DMS53 treated with DMSO at 0.1 percent for 48 hours (cell line): ENCODE results near the gene PTRHD1.
"Not testable (repeated sequence)": the region's sequence is repeated elsewhere in the genome, so short reads cannot be mapped to it uniquely, and the experiment has no call there.

Experiments used
- DNase-seq: peaks from one replicate; lab custom pipeline; 2025; ENCODE audit not compliant: unreplicated experiment; lab: John Stamatoyannopoulos, UW

PTRHD1 gene, protein sequence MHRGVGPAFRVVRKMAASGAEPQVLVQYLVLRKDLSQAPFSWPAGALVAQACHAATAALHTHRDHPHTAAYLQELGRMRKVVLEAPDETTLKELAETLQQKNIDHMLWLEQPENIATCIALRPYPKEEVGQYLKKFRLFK

DNA sequence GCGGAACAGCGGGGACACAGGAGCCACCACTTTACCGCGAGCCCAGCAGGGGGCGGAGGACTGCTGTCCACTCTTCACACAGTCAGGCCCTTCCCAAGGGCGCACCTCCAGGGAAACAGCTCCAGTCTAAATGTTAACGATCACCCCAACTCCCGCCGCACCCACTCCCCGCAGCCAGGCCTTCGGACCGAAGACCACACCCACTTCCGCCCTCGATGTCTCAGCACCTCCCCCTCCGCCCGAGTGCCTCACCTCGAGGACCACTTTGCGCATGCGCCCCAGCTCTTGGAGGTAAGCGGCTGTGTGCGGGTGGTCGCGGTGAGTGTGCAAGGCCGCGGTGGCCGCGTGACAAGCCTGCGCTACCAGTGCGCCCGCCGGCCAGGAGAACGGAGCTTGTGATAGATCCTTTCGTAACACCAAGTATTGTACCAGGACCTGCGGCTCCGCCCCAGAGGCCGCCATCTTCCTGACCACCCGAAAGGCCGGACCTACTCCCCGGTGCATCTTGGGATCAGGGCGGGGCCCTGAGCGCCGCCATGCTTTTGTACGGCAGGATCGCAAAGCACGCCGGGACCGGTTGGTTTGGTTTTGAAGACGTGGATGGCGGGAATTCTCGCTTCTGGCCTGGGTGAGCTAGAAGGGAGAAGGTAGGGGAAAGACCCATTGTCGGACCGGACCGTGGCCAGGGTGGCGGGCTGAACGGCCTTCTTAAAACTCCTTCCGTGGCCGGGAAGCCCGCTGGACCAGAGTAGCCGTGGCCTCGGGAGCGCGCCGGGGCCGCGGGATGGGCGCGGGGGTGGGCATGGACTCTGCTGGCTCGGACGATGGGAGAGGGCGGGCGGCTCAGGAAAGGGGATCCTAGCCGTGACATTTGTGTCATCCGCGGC is at the start of gene PTRHD1, which contains the start of gene CENPO:
PTRHD1 (minus strand) TSS at position 518 of the 887 bp plus-strand sequence; CDS start at position 504, 14 bp downstream.
CENPO (plus strand) TSS at position 552 of the 887 bp plus-strand sequence. CDS start 495 bp downstream, outside the sequence.
- DNase-seq, result peak; percentile 88

DNA sequence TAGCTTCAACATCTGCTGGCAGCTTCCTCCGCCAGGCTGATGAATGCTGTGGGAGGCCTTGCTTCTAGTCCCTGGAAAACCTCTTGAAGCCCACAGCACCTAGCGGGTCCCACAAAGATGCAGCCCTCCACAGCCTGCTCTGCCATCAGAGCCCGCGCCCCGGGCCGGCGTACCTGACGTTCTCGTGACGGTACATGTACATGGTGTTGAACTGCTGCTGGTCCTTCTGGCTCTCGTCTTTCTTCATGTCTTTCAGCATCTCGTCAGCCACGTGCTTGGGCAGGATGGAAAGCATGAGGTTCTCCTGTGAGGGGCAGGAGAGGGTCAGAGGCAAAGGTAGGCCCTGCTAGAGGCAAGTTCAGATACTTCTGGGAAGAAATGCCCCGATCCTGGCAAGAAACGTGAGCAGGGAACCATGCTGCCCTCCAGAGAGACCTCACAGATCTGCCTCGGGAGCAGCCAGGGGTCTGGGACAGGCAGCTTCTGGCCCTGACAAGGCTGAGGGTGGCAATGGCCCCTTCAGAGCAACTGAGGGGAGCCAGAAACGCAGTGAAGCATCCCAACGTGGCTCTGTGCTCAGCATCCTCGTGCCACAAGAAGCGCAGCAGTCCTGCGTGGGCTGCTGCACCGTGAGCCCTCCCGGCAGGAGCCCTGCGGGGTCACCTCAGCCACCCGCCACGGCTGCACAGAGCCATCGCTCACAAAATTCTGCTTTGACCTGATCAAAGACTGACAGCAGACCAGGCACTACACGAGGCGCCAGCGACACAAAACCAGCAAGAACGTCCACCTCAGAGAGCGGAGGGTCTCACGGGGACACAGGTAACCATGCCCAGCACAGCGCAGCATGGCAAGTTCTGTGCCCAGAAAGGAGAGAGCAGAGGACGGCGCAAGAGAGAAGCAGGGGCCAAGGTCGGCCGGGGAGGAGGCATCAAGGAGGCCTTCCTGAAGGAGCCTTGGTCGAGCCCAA is 49.2 kb upstream of the PTRHD1 start:
- no peak for DNase-seq

DNA sequence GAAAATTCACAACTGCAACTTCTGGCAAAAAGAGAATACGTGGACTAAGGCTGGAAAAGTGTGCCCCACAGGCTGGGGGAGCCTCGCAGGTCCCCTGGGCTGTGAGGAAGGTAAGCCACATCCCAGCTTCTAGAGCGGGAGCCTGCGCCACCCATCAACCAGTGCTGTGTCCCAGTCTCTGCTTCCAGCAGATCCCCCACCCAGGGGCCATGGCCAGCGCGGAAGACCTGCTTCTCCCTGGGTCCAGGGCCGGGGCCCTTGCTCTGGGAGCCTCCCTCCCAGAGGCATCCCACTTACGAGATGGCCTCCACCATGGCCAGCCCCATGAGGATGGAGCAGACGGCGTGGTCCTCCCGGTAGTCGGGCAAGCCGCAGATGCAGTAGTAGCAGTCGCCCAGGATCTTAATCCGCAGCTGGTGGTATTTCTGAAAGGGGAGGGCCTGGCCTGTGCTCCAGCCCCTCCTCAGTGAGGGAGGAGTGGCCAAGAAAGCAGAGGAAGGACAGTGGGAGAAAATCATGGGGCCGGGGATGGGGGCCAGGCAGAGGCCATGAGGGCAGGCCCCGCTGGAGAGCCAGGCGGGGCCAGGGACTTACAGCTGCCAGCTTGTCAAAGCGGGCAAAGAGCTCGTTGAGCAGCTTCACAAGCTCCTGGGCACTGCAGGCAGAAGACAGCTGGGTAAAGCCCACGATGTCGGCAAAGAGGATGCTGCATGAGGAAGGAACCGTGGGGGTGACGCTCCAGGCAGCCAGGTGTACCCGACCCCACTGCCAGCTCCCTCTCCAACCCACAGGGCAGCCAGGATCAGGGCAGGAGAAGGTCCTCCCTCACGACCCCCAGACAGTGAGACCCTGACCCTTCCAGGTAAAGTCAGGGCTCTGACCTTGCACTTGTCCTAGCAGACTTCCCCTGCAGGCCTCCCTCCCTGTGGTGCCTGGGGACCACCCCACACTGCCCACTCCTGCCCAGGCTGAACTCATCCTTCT is 48.1 kb upstream of the PTRHD1 start:
- no peak for DNase-seq

DNA sequence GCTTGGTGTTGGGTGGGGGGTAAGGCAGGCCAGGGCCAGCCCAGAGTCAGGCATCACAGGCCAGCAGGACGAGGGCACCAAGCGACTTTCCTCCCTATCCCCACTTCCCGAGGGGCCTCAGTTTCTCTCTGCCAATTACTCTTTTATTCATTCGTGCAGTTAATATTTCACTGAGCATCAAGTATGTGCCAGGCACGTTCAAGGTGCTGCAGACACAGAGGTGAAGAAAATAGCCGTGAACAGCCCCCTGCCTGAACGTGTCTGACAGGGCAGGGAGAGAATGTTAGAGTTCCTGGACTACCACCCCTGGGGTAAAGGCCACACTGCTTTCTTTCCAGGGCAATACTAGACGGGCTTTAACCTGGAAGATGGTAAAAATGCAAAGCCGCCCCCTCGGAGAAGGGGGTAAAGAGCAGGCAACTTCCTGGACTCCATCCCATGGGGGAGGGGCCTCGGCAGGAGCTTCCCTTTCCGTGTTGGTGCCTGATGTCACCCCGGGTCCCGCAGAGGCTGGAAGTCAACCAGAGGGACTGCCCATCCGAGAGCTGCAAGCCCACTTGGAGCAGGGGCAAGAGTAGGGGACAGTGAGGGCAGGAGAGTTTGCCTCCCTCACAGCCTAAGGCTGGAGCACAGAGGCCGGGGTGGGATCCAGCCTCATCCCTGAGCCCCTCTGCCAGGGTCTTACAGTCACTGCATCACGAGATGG is 47.1 kb upstream of the PTRHD1 start:
- DNase-seq, result no peak

DNA sequence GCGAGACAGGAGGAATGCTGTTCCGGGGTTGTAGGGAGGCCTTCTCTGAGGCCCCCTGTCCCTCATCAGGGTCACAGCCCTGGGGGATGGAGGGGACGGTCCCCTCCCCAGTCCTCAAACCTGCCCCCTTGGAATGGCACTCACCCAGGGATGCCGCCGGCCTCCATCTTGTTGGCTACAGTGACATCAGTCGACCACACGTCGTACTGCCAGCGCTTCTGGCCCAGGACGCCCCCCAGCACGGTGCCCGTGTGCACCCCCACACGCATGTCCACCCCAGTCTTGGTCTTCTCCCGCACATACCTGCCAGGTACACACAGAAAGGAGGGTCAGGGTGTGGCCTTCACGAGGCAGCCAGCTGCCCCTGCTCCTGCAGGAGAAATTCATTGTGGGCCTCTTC is 46.5 kb upstream of the PTRHD1 start:
- DNase-seq, result no peak

DNA sequence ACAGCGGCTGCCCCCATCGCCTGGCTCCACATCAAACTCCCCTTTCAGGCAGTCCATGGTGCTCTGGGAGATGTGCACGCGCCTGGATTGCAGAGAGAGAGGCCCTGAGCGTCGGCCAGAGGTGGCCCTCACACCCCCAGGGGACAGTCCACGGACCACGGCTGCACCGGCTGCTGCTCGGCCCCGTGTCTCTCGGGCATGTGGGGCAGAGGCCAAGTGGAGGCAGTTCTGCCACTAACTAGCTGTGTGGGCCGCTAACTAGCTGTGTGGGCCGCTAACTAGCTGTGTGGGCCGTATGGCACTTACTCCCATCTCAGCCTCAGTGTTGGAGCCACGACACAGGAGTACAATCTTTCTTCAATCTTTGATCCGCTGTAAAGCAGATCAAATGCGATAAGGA is 45.4 kb upstream of the PTRHD1 start:
- DNase-seq, result no peak

DNA sequence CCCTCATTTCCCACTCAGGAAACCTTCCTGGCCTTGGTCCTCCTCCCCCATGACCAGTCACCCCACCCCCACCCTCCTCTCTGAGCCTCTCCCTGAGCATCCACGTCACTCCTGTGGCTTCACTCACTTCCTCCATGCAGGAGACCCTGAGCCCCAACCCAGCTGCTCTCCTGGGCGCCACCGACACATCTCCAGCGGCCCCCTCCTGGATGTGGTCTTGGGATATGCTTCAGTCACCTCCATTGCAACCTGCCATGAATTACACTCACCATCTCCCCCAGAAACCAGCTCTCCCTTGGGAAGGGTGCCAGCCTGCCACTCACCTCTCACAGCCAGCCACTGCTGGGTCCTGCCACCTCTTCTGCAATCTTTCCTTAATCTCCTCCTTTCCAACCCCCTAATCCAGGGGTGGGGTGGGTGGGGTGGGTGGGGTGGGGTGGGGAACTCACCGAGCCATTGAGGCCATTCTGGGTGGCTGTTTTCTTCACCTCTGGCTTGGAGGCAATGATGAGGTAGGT is 44.9 kb upstream of the PTRHD1 start:
- no peak for DNase-seq

DNA sequence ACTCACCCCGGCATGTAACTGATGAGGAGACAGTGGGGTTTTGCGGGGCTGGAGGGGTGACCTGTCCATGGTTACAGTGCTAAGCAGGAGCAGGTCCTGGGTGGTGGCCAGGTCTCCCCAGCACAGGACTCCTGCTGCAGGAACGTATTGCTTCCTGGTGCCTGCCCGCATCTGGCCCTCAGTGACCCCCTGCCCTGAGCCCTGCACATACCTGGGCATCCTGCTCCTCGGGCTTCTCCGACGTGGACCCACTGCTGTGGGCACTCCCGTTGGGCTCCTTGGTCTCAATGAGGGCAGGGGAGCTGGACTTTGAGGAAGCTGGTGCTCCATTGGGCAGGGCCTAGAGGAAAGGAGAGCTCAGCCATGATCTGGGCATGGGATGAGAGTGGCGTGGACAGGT is 43.5 kb upstream of the PTRHD1 start:
- no peak for DNase-seq

DNA sequence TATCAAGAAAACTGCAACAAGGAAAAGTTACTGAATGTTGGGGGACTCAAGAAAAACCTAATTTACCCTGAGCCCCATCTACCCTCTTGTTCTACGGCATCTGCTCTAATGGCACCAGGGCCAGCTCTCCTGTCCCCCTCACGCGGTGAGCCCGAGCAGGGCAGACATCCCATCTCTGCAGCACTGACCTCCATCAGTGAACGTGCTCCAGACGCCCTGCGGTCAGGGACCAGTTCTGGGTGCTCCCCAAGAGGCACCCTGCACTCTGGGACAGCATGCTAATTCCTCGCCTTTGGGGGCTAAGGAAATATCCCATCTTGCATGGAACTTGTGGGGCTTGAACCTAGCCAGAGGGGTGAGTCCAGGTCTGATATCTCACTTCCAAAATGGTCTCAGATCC is 43.0 kb upstream of the PTRHD1 start:
- no peak for DNase-seq

DNA sequence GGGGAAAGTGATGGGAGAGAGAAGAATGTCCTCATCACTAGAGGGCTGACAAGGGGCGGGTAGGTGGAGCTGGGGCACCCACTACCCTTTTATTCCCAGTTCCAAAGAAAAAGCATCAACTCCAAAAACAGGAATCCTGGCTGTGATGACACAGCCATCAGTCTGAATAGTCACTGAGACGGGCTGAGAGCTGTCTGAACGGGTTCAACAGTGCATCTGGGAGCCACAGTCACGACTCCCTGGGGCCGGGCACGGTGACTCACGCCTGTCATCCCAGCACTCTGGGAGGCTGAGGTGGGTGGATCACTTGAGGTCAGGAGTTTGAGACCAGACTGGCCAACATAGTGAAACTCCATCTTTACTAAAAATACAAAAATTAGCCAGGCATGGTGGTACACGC is 42.2 kb upstream of the PTRHD1 start:
- DNase-seq, result not testable (repeated sequence)

DNA sequence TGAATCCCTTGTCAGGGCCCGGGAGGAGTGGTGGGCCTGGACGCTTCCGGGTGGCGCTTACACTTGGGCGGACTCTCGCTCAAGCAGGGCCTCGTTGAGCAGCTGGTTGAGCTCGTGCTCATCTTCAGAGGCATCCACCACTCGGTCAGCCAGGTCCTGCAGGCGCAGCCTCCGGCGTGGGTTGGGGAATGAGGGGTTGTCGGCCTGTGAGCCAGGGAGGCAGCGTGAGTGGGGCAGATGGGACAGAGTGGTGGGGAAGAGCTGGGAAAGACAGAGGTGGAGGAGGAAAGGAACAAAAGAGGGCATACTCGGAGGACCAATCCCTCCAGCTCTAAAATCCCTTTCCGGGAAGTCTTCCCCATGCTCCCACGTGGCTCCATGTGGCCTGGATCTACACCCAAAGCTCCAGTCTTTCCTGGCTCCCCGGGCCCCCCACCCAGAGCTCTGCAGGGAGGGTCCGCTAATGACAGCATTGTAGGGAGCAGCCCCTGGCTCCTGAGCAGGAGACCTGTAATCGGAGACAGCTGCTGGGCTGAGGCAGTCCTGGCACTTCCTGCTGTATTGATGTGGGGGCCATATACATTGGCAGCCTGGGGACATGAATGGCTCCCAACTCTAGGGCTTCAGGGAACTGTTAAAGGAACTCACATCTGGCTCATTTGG is 41.7 kb upstream of the PTRHD1 start:
- no peak for DNase-seq

DNA sequence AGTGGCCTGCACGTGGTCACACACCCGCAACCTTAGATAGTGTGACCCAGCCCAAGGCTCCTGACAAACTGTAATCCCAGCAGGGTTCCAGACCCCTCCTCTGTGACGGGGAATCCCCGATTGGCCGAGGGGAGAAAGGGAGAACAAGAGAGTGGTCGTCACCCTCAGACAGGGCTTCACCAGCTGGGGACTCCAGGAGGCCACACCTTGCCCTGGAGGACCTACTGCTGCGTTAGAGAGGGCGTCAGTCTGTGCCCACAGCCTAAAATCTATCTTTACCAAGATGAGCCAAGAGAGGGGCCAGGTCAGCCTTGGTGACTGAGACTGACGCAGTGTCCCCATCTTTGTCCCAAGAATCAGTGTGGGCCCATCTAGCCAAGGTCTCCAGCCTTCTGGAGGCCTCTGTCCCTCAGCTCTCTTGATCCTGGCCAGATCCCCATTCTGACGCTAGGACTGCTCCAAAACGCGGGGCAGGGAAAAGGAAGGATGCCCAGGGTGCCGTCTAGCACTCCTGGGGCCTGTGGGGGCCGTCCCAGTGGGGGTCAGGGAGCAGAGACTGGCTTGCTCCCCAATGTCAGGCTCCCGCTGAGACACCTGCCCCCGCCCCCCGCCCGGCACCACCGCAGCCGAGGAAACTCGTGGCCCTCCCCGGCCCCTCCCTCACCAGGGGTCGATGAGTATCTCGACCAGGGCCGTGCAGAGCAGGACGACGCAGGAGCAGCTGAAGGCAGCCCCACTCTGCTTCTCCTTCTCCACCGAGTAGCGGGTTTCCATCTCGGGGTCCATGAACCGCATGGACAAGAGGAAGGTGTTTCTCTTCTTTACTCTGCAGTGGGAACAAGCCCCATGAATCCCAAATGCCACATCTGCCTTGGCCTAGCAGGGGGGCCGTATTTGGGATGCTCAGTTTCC is 40.9 kb upstream of the PTRHD1 start:
- DNase-seq, result no peak

DNA sequence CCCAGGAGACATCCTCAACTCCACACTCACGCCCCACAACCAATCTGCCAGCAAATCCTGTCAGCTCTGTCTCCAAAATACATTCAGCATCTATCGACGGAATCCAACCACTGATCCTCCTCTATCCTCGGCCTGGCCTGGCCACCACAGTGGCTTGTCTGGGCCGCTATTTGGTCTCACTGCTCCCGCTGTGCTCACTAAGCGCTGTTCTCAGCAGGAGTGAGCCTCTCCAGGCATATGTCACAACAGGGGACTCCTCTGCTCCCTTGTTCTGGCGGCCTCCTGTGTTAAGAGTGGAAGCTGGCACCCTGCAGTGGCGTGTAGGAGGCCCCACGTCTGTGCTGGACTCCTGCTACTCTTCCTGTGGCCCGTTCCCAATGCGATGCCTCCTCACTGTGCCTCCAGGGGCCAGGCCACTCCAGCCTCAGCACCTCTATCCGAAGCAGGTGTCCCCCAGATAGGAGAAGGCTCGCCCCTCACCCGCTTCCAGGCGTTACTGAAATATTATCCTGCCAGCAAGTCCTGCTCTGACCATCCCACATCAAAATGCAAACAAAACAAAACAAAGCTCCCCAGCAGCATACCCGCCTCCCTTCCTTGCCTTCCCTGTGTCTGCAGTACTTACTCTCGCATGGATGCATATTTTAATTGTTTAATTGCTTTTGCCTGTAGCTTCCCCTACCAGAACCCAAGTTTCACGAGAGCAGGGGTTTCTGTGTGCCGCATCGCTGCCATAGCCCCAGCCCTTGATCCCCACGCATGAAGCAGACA is 39.9 kb upstream of the PTRHD1 start:
- DNase-seq, result no peak

DNA sequence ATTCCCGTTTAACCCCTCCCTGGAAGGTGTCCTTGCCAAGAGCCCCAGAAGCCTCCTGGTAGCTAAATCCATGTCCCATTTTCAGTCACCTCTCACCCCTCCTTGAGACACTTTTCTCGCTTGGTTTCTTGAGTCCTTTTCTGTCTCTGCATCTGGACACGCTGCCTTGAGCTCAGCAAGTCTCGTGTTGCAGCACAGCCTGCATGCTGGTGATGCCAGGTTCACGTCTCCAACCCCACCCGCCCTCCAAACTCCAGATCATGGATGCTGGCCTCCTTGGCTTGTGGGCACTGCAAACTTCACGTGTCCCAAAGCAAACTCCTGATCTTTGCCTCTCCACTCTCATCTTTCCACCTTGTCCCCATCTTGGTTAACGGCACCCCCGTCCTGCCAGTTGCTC is 39.3 kb upstream of the PTRHD1 start:
- DNase-seq, result no peak

DNA sequence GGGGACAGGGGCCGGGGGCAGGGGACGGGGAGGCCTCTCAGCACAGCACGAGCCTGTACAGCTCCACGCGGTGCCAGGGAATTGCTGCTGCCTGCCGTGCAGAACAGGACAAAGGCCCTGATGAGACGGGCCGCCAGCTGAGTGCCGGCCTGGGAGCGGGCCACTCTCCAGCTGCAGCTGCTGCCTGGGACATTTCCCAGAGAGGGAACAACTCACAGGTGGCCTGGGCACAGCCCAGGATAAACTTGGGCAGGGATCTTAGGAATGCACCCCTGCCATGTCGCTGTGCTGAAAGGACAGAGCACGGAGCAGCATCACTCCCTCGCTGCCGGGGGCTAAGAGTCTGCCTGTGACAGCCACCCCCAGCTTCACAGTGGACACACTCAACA is 38.9 kb upstream of the PTRHD1 start:
- no peak for DNase-seq

DNA sequence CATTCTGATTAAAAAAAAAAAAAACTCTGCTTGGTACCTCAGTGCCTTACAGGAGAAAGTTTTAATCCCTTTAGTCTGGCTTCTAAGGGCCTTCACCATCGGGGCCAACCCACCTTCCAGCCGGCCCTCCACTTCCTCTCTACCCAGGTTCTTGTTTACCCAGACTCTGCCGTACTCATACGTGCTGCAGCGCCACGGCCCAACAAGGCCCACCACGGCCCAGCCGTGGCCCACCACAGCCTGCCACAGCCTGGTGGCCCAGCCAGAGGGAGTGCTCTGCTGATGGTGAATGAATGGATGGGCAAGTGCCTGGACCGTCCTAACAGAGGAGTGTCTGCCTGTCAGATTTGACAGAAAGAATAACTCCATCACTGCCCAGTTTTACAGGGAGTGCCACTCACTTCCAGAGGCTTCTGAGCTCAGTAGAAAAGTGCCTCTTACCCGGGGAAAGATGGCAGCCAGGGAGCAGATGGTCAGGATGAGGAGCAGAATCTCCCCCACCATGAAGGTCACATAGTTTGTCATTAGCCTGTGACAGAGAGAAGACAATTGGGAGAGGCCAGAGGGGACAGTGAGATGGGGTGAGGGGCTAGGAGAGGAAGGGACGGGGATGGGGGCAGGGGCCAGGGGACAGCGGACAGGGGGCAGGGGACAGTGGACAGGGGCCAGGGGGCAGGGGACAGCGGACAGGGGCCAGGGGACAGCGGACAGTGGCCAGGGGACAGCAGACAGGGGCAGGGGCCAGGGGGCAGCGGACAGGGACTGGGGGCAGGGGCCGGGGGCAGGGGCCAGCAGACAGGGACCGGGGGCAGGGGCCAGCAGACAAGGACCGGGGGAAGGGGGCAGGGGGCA is 38.3 kb upstream of the PTRHD1 start:
- no peak for DNase-seq
